OCI-M2 (cell line): ENCODE results near the gene SLIT1.

ENCODE experiments used
- DNase-seq: peaks from one replicate; lab custom pipeline; 2025; ENCODE audit not compliant: unreplicated experiment; lab: John Stamatoyannopoulos, UW

SLIT1 gene

GRCh38 chr10:97185326-97186058 is at the start of gene SLIT1:
Gene SLIT1, minus strand, starts transcription at chr10:97185959. Its CDS starts 285 bp downstream, at chr10:97185674.
- DNase-seq, result no peak

- no peak for DNase-seq
Measured at GRCh38 chr10:97235353-97235752, 49.6 kb upstream of the SLIT1 start.

GRCh38 chr10:97234400-97234799 is 48.6 kb upstream of the SLIT1 start:
- DNase-seq, result no peak

- DNase-seq, result no peak
Measured at GRCh38 chr10:97230146-97230545, 44.4 kb upstream of the SLIT1 start.

GRCh38 chr10:97229322-97230015 is 43.7 kb upstream of the SLIT1 start:
- DNase-seq, result no peak

- DNase-seq, result no peak
Measured at GRCh38 chr10:97228775-97229157, 43.0 kb upstream of the SLIT1 start.

GRCh38 chr10:97228130-97228774 is 42.5 kb upstream of the SLIT1 start:
- no peak for DNase-seq

GRCh38 chr10:97226398-97226797 is 40.6 kb upstream of the SLIT1 start:
- no peak for DNase-seq

GRCh38 chr10:97224483-97225435 is 39.0 kb upstream of the SLIT1 start:
- DNase-seq, result no peak

- no peak for DNase-seq
Measured at GRCh38 chr10:97222326-97222961, 36.7 kb upstream of the SLIT1 start.

GRCh38 chr10:97220355-97220754 is 34.6 kb upstream of the SLIT1 start:
- no peak for DNase-seq

GRCh38 chr10:97217299-97217698 is 31.5 kb upstream of the SLIT1 start:
- DNase-seq, result no peak

GRCh38 chr10:97215619-97216260 is 30.0 kb upstream of the SLIT1 start:
- no peak for DNase-seq

- DNase-seq, result no peak
Measured at GRCh38 chr10:97213431-97213830, 27.7 kb upstream of the SLIT1 start.

GRCh38 chr10:97211229-97211628 is 25.5 kb upstream of the SLIT1 start:
- no peak for DNase-seq

GRCh38 chr10:97210543-97210960 is 24.8 kb upstream of the SLIT1 start:
- DNase-seq, result peak; percentile 32

- no peak for DNase-seq
Measured at GRCh38 chr10:97207756-97208346, 22.1 kb upstream of the SLIT1 start.

GRCh38 chr10:97207131-97207530 is 21.4 kb upstream of the SLIT1 start:
- no peak for DNase-seq

GRCh38 chr10:97204826-97205679 is 19.3 kb upstream of the SLIT1 start:
- DNase-seq, result no peak
